Stimulated activated CD4-positive, alpha-beta T cell treated with anti-CD3 and anti-CD28 coated beads, Interleukin-4, amount 100 ng/mL, for 48 hours (primary cell): Measurements from ENCODE around the gene HNRNPA0.
A peak's percentile ranks its signal among the peaks of the same experiment; 100 is the strongest.

Experiments
- DNase-seq, 2 donors: peaks; one replicate each; pipeline ENCODE4 v3.0.0-alpha.2; 2020; ENCODE audit warnings: low read depth in 2 of 2

Gene HNRNPA0

GRCh38 chr5:137754961-137755762 lies 999 bp upstream of the HNRNPA0 start:
- DNase-seq, result no peak

DNA sequence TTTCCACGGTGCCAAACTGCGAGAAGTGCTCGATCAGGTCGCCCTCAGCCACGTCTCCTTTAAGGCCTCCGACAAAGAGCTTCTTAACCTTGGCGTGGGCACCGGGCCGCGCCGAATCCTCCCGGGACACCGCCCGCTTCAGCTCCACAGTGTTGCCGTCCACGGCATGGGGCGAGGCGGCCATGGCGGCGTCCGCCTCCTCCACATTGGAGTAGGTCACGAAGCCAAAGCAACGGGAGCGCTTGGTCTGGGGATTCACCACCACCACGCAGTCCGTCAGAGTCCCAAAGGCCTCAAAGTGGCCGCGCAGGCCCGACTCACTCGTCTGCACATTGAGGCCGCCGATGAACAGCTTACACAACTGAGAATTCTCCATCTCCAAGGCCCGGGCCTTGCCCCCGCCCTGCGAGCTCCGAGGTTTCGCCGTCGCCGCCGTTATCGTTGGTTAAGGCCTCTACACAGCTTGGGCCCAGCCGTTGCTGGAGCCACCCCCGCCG lies 424 bp downstream of the HNRNPA0 start:
- peak in 1 of 2 donors; percentile 45 for DNase-seq

DNA sequence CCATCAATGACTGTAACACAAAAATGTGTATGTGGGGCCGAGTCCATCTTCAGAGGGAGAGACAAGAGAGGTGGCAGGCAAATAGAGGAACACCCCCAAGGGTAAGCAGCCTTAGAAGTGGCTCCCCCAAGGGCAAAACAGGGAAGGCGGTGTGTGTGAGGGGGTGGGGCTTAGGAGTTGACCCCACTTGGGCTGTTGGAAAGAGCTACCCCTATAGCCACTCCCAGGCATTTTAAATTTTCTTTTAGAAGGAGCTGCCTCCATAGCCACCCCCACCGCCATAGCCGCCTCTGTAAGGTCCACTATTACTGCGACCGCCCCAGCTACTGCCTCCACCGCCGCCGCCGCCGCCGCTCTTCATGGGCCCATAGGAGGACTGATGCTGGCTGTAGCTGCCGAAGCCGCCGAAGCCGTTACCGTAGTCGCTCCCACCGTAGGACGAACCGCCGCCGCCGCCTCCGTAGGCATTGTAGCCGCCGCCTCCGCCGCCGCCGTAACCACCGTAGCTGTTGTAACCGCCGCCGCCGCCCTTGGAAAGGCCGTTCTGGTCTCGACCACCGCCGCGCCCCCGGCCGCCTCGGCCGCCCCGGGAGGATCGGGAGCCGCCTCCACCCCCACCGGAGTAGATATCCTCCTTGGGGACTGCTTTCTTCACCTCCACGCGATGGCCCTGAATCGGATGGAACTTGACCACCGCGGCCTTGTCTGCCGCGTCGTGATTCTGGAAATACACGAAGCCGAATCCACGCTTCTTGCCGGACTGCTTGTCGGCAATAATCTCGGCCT lies 1.1 kb downstream of the HNRNPA0 start:
- peak in 1 of 2 donors; percentile 13 for DNase-seq

DNA sequence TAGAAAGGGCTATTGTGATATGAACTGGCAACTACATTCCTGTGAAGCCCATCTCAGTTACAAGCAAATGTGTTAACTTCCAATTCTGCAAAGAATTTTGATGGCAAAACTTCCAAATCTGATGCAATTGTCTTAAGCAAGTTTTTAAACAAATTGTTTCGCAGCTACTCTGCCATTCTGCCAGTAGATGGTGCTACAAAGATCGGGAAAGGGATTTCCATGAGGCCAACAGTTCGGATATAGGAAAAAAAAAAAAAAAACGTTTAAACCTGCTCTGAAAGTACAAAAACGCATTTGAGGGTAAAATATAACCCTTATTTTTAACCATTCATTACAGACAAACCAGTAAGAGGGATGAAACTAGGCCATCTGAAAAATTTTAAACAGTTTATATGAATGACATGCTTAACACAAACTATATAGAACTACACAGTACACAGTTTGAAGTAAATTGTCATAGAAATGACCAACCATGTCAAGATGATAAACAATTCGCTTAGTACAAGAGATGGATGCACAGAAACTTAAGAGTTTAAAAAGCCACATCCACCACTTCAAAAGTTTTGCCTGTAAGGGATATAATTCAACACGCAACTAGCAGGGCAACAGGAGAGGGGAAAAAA lies 2.2 kb downstream of the HNRNPA0 start:
- no peak for DNase-seq

DNA sequence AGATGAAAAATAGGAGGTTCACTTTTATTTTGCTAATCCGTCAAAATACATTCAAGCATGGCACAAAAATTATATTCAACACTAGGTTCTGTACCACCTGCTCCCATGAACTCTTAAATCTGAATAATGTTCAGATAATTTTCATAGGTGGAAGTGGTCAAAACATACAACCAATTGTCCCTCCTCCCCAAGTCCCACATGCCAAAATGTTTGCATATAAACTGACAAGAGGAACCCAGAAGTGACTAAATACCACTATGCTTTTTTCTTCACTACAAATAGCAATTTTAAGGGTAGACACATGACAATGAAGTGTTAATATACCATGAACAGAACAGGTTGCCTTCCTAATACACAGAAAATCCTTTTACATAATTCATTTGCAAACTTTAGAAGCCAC lies 3.7 kb downstream of the HNRNPA0 start:
- DNase-seq, result no peak

DNA sequence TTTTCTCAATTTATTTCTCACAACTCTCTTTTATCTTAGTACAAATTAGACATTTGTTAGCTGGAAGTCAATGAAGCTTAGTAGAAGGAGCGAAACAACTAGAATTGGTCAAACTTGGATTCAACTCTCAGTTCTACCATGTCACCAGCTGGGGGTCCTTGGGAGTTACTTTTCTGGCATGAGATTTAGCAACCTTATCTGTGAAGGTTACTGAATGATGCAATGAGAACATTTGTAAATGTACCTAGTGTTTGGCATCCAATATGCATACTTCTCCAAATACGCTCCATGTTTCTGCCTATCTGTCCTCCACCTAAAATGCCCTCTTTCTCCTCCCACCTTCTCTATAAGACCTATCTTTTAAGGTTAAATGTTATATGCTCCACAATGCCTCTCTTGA lies 6.3 kb downstream of the HNRNPA0 start:
- no peak for DNase-seq

- DNase-seq, result peak in 1 of 2 donors; percentile 49
Measured at GRCh38 chr5:137743031-137743640, 11.0 kb downstream of the HNRNPA0 start.

DNA sequence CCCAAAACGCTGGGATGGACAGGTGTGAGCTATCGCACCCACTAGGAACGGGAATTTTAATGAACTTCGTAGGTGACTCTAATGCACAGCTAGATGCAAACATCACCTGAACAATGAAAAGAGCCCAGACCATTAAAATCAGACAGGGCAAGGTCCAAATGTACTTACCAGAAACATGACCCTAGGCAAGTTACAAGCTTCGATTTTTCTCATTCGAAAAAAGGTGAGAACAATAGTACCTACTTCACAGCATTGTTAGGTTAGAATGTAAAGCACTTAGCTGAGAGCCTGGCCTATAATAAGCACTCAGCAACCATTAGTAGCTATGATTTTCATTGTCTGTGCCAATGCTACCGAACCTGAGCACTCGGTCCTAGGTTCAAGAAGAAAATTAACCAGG lies 12.4 kb downstream of the HNRNPA0 start:
- DNase-seq, result no peak

GRCh38 chr5:137739737-137740136 lies 14.4 kb downstream of the HNRNPA0 start:
- no peak for DNase-seq

- DNase-seq, result no peak
Measured at GRCh38 chr5:137738947-137739346, 15.2 kb downstream of the HNRNPA0 start.

DNA sequence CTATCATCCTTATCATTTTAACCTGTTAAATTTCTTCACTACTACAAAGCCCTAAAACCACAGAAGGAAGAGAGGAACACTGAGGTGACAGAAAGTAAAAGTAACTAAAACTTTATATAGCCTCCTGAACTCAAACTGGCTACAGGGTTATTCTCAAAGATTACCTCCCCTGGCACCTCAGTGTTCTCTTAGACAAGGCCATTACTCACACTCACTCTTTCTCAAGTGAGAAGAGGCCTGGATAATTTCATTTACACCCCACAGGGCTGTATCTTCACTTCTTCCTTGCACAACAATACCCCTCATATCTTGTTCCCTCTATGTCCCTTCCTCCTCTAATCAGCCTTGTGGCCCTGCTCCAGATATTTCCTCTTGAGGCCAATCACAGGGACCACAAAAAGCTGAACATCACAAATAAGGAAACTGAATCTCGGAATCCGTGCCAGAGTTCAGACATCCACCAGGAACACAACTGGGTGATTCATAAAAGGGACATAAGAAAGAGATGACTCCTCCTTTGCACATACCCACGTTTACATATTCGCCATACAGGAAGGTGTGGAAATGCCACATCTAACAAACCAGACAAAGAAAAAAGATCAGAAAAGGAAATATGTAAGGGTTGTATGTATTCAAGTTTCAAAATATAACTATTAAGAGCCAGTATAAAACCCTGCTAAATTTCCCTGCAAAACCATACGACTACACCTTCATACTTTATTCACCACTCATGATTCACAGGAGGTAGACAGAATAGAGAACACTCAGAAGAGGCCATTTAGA lies 16.6 kb downstream of the HNRNPA0 start:
- peak in 1 of 2 donors; percentile 21 for DNase-seq

DNA sequence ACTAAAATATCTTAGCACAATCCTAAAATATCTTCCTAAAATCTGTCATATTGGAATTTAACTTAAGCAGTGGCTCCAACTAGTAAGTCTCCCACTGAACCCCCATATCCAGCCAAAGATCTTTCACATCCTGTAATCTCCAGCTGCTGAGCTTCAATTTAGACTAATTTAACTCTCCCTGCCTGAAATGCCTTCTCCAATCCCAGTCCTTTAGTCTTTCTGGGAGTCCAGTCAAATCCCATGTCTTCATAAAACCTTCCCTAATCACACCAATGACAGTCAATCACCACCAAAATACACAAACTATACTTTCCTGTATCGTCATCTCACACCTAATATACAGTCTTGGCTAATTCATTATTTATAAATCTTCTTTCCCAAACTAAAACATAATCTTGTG lies 17.7 kb downstream of the HNRNPA0 start:
- DNase-seq, result no peak

- DNase-seq, result no peak
Measured at GRCh38 chr5:137735555-137736284, 18.4 kb downstream of the HNRNPA0 start, which contains the start of gene KLHL3. Gene KLHL3 (minus strand): TSS chr5:137736089. CDS start chr5:137735646, 443 bp downstream.

DNA sequence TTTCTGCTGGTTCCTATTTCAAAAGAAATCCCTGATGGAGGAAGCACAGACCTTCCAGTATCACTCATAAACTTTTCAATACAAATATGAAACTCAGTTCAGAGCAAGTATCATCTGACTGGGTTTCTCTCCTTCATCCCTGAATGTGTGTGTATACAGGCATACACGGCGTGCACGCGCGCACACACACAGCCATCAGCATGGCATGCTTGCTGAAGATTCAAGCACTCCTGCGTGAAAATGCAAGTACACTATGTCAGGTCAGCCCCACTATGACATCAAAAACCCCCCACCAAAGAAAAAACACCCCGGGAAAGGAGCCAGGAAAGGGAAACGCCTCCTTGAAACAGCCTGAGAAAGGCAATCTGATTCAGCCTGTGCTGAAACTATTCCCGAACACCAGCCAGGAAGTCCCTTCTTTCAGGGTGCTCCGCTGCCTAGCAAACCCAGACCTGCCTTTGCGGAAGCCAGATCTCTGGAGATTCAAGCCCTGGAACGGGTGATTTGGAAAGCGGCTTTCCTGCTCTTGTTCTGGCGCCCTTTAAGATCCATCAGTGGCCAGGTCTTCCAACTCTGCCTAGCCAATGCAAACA lies 19.1 kb downstream of the HNRNPA0 start:
- DNase-seq, result no peak

- DNase-seq, result no peak
Measured at GRCh38 chr5:137734331-137734730, 19.8 kb downstream of the HNRNPA0 start.

GRCh38 chr5:137733922-137734321 lies 20.2 kb downstream of the HNRNPA0 start:
- DNase-seq, result no peak

- no peak for DNase-seq
Measured at GRCh38 chr5:137733006-137733405, 21.2 kb downstream of the HNRNPA0 start.

DNA sequence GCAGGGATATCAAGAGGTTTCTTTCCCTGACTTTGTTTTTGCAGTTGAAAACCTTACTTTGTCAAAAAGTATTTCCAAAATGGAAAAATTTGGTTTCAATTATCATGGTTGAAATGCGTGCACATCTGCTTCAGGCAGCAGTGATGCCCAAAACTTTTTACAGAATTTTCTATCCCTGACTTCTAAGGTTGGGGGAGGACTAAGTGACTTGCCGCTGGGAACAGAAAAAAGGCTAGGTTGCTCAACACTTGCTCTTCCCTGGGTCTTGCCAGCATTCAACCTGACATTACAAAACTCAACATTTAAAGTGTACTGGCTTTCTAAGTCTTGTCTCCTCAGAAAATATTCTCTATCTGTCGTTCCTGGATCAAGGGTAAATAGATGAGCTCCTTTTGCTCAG lies 23.0 kb downstream of the HNRNPA0 start:
- DNase-seq, result no peak

DNA sequence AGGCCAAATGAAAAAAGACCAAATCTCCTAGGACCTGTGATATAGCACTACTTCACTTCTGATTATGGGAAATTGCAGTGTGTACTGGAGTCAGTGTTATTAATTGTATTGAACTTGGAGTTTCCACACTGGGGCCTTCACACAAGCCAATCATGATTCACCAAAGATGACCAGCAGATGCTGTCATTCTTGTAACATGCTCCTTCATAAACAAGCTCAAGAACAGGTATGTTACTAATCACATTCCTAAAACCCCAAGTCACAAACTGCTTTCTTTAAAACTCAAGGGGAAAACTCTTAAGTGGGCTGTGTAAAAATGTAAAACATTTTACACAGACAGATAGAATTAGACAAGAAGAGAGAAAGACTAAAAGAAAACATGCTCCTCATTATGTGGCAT lies 23.8 kb downstream of the HNRNPA0 start:
- no peak for DNase-seq

GRCh38 chr5:137728048-137728447 lies 26.1 kb downstream of the HNRNPA0 start:
- no peak for DNase-seq
